OCI-LY1 (cell line): ENCODE data around the gene GNA14.

ENCODE experiments used
- H2AFZ ChIP-seq: fragments of 200-600 bp; sonication (generic), shearing (Covaris generic); 2 replicates; pipeline ENCODE4 v1.6.0; 2014; ENCODE audit warnings: antibody characterized with exemption, mild to moderate bottlenecking, low read length
- H3F3A ChIP-seq: fragments of 200-600 bp; sonication (generic), shearing (Covaris generic); 2 replicates; pipeline ENCODE4 v1.6.0; 2014; ENCODE audit warnings: mild to moderate bottlenecking, antibody characterized with exemption, low read length, moderate library complexity; ENCODE audit not compliant: insufficient read depth
- H3K27ac ChIP-seq: fragments of 200-600 bp; sonication (generic); 2 replicates; pipeline ENCODE4 v1.5.1; 2014; ENCODE audit warnings: low read length, mixed run types, mild to moderate bottlenecking, low read depth; ENCODE audit not compliant: poor library complexity, severe bottlenecking
- H3K27me3 ChIP-seq: fragments of 200-600 bp; sonication (generic); 2 replicates; pipeline ENCODE4 v1.6.0; 2014; ENCODE audit warnings: antibody characterized with exemption, mild to moderate bottlenecking, low read length, moderate library complexity; ENCODE audit not compliant: insufficient read depth
- H3K36me3 ChIP-seq: fragments of 200-600 bp; sonication (generic); 2 replicates; pipeline ENCODE4 v1.6.1; 2014; ENCODE audit warnings: mild to moderate bottlenecking, antibody characterized with exemption, low read length, moderate library complexity, mixed read lengths; ENCODE audit not compliant: insufficient read depth
- H3K4me1 ChIP-seq: fragments of 200-600 bp; sonication (generic); 2 replicates; pipeline ENCODE4 v1.5.1; 2014; ENCODE audit warnings: mild to moderate bottlenecking, low read length, moderate library complexity; ENCODE audit not compliant: insufficient read depth, severe bottlenecking
- H3K4me2 ChIP-seq: fragments of 200-600 bp; sonication (generic), shearing (Covaris generic); 2 replicates; pipeline ENCODE4 v1.6.1; 2014; ENCODE audit warnings: low read length
- H3K4me3 ChIP-seq: fragments of 200-600 bp; sonication (generic); 2 replicates; pipeline ENCODE4 v1.5.1; 2014; ENCODE audit warnings: low read length, low read depth, mild to moderate bottlenecking, mixed read lengths; ENCODE audit not compliant: poor library complexity, severe bottlenecking
- H3K79me2 ChIP-seq: fragments of 200-600 bp; shearing (Covaris generic); 2 replicates; pipeline ENCODE4 v1.6.1; 2016; ENCODE audit warnings: mixed run types, low read length, mixed read lengths; ENCODE audit not compliant: insufficient read depth
- H3K9ac ChIP-seq: fragments of 200-600 bp; sonication (generic), shearing (Covaris generic); 2 replicates; pipeline ENCODE4 v1.6.1; 2014; ENCODE audit warnings: mild to moderate bottlenecking, low read length, mixed read lengths
- H3K9me2 ChIP-seq: fragments of 200-600 bp; sonication (generic), shearing (Covaris generic); 2 replicates; pipeline ENCODE4 v1.6.1; 2014; ENCODE audit warnings: low read depth, mild to moderate bottlenecking, low read length, mixed read lengths
- H3K9me3 ChIP-seq: fragments of 200-600 bp; shearing (Covaris generic); 2 replicates; pipeline ENCODE4 v1.6.1; 2014; ENCODE audit warnings: low read length, mixed read lengths
- H4K20me1 ChIP-seq: fragments of 200-600 bp; sonication (generic), shearing (Covaris generic); 2 replicates; pipeline ENCODE4 v1.6.0; 2016; ENCODE audit warnings: mild to moderate bottlenecking, low read length; ENCODE audit not compliant: insufficient read depth
- CTCF ChIP-seq: fragments of 200-600 bp; sonication (generic), shearing (Covaris generic); IDR thresholded peaks from 2 replicates; pipeline ENCODE4 v1.5.1; 2017; ENCODE audit warnings: mild to moderate bottlenecking, antibody characterized with exemption, low read length, moderate library complexity, mixed read lengths
- EZH2 ChIP-seq: fragments of 200-600 bp; sonication (generic), shearing (Covaris generic); IDR thresholded peaks from 2 replicates; pipeline ENCODE4 v1.8.0; 2017; ENCODE audit warnings: borderline replicate concordance, mixed run types, mild to moderate bottlenecking, antibody characterized with exemption, low read length, moderate library complexity, mixed read lengths

The GNA14 gene

GRCh38 chr9:77386187-77386586 lies 261.9 kb downstream of the GNA14 start:
- Histone ChIP-seq H3K4me1 (no peaks in the 10 kb centered on the region), H2AFZ (no peak overlapping the region), H3K4me3 (no peak overlapping the region), H3K79me2 (no peaks in the 10 kb centered on the region), H4K20me1 (no peaks in the 10 kb centered on the region), H3K9me3 (no peaks in the 10 kb centered on the region), H3K9ac (no peak overlapping the region), H3F3A (no peaks in the 10 kb centered on the region), H3K36me3 (peaks cover 17% of the 10 kb centered on the region), H3K27ac (no peak overlapping the region), H3K27me3 (no peaks in the 10 kb centered on the region), H3K4me2 (no peak overlapping the region), H3K9me2 (no peaks in the 10 kb centered on the region)
- no peak for TF ChIP-seq EZH2
- TF ChIP-seq CTCF = no peak

- Histone ChIP-seq H3K36me3 (peaks cover 24% of the 10 kb centered on the region), H3K9ac (no peak overlapping the region), H3F3A (no peaks in the 10 kb centered on the region), H3K4me2 (no peak overlapping the region), H3K4me3 (no peak overlapping the region), H3K9me3 (no peaks in the 10 kb centered on the region), H3K79me2 (no peaks in the 10 kb centered on the region), H3K27me3 (no peaks in the 10 kb centered on the region), H3K4me1 (no peaks in the 10 kb centered on the region), H2AFZ (no peak overlapping the region), H4K20me1 (no peaks in the 10 kb centered on the region), H3K9me2 (no peaks in the 10 kb centered on the region), H3K27ac (no peak overlapping the region)
- TF ChIP-seq CTCF = no peak
- no peak for TF ChIP-seq EZH2
These were observed 263.7 kb downstream of the GNA14 start for GRCh38 chr9:77384406-77384805.

GRCh38 chr9:77375956-77376532 lies 272.1 kb downstream of the GNA14 start:
- no peak overlapping the region for H3K9ac ChIP-seq
- no peak overlapping the region for H3K27ac ChIP-seq
- no peaks in the 10 kb centered on the region for H3K4me1 ChIP-seq
- H3K79me2 ChIP-seq = no peaks in the 10 kb centered on the region
- no peak overlapping the region for H3K4me2 ChIP-seq
- no peak overlapping the region for H3K4me3 ChIP-seq
- H3F3A ChIP-seq = no peaks in the 10 kb centered on the region
- no peaks in the 10 kb centered on the region for H3K9me2 ChIP-seq
- H4K20me1 ChIP-seq = no peaks in the 10 kb centered on the region
- no peak overlapping the region for H2AFZ ChIP-seq
- no peak for TF ChIP-seq CTCF
- TF ChIP-seq EZH2 = no peak
- H3K27me3 ChIP-seq = no peaks in the 10 kb centered on the region
- peaks cover 10% of the 10 kb centered on the region for H3K36me3 ChIP-seq
- H3K9me3 ChIP-seq = no peaks in the 10 kb centered on the region
